Suprapubic skin (tissue), 3 donors: ENCODE measurements around the gene PIM2.

Experiments
- EP300 ChIP-seq: sonication (generic); formaldehyde crosslinking; IDR thresholded peaks from one replicate; pipeline ENCODE4 v1.6.1; 2017; ENCODE audit warnings: antibody characterized with exemption
- POLR2A ChIP-seq, 2 donors: fragments of 450-650 bp; IDR thresholded peaks; one replicate each; pipeline ENCODE4 v1.6.1; 2017; ENCODE audit warnings: antibody characterized with exemption in 2 of 2, mild to moderate bottlenecking in 2 of 2, moderate library complexity in 2 of 2
- TF ChIP-seq, protein P1 (sequence below), 2 donors: fragments of 200-600 bp in 1 of 2; fragments of 450-650 bp in 1 of 2; sonication (generic) in 1 of 2; IDR thresholded peaks; one replicate each; pipeline ENCODE4 v1.5.1; 2016 to 2019; ENCODE audit warnings: antibody characterized with exemption in 2 of 2, mild to moderate bottlenecking in 1 of 2, moderate library complexity in 1 of 2

DNA sequence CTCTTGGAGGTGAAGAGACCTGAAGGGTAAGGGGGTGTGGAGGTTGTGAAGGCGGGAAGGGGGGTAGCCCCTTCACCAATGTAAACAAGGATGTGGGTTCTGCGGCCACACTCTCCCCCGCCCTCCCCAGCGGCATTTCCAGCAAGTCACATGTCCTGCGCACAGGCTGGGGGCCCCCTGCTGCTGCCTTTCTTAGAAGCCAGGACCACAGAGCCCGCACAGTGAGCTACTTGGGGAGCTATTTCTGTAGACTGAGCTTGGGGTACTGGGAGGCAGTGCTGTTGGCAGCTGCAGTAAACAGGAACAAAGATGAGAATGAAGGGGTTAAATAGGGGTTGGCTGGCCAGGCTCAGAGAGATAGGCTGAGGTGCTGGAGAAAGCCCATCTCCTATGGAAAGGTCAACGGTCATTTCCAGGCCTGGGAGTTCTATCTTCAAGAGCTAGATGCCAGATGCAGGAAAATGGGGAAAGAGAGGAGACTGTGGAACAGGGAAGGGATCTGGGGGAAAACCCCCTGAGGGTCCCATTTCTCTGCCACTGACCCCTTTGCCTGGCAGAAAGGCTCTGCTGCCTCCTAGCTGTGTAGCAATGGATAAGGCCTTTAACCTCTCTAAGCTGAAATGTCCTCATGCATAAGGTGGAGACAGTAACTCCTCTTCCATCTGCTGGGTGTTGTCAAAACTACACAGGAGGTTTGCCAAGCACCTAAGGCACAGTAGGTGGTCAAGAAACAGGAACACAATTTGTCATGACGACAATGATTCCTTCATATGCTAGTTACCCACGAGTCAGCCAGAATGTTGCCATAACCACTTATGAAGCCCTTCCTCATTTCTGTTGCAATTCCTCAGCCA, 18.5 kb upstream of the PIM2 start:
- TF ChIP-seq, protein P1, sequence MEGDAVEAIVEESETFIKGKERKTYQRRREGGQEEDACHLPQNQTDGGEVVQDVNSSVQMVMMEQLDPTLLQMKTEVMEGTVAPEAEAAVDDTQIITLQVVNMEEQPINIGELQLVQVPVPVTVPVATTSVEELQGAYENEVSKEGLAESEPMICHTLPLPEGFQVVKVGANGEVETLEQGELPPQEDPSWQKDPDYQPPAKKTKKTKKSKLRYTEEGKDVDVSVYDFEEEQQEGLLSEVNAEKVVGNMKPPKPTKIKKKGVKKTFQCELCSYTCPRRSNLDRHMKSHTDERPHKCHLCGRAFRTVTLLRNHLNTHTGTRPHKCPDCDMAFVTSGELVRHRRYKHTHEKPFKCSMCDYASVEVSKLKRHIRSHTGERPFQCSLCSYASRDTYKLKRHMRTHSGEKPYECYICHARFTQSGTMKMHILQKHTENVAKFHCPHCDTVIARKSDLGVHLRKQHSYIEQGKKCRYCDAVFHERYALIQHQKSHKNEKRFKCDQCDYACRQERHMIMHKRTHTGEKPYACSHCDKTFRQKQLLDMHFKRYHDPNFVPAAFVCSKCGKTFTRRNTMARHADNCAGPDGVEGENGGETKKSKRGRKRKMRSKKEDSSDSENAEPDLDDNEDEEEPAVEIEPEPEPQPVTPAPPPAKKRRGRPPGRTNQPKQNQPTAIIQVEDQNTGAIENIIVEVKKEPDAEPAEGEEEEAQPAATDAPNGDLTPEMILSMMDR (IDR thresholded peaks at IDR 0.05): no peak
- TF ChIP-seq EP300 (no peak), POLR2A (IDR thresholded peaks at IDR 0.05) (no peak)
